ENCODE results near the gene TIAM1.
A peak's percentile ranks its signal among the peaks of the same experiment; 100 is the strongest.

TIAM1 gene

DNA sequence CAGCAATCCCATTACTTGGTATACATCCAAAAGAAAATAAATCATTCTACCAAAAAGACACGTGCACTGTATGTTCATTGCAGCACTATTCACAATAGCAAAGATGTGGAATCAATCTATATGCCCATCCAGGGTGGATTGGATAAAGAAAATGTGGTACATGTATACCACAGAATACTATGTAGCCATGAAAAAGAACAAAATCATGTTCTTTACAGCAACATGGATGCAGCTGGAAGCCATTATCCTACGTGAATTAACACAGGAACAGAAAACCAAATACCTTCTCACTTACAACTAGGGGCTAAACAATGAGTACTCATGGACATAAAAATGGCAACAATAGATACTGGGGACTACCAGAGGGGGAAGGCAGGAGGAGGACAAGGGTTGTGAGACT, 147.3 kb downstream of the TIAM1 start:
- DNase-seq, result no peak

- DNase-seq, result no peak
Measured at GRCh38 chr21:31195334-31196015, 148.6 kb downstream of the TIAM1 start.

GRCh38 chr21:31194510-31195293, 149.4 kb downstream of the TIAM1 start:
- no peak for DNase-seq

GRCh38 chr21:31193761-31194160, 150.3 kb downstream of the TIAM1 start:
- no peak for DNase-seq

GRCh38 chr21:31191553-31191952, 152.5 kb downstream of the TIAM1 start:
- DNase-seq, result no peak

DNA sequence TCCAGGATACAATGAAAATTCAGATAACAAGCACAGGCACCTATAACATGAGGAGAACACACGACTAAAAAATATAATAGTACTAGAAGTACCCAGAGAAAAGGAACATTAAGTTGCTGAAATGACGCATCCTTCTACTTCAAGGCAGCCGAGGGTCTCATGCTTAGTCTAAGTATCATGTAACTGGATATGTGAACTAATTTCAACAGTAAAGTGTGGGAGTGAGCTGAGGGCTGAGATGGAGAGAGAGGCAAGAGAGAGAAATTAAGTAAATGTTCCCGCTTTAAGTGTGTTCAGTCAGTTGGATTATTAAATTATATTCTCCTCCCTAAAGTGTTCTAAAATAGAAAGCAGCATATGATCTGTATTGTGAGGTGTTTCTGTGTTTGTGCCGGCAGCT, 153.5 kb downstream of the TIAM1 start:
- DNase-seq, result no peak

DNA sequence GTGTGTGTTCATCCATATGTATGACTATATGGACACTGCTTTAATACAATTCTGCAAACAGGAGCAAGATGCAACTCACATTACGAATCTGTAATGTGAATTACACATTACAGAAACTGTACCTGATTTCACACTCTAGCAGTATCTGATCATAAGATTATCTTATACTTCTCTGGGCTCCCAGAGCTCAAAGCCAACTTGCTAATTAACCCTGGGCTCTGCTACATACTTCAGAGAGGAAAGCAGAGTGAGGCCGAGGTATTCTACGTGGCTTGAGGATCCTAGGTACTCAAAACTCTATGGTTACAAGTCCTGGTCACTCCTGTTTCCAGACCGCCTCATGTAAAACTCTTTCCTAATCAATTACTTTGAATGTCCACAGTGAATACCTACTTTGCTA, 156.6 kb downstream of the TIAM1 start:
- no peak for DNase-seq

DNA sequence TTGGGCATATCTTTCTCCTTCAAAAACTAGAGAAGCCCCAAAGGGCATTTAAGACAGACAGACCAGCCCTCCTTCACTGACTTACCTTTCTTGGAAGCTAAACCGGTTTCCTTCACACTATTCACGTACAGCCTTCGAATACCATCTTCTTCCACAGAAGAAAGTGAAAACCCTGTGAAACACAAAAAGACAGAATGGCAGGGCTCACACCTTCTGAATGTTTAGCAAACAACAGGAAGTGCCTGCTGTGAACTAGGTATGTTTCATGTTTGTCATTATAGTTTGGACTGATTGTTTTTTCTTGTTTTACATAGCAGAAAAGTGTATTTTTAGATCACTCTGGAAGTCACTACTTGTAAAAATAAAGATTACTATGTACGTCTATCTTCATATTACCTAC, 157.1 kb downstream of the TIAM1 start:
- DNase-seq, result no peak

GRCh38 chr21:31185663-31186062, 158.4 kb downstream of the TIAM1 start:
- no peak for DNase-seq

GRCh38 chr21:31184876-31185275, 159.2 kb downstream of the TIAM1 start:
- no peak for DNase-seq

DNA sequence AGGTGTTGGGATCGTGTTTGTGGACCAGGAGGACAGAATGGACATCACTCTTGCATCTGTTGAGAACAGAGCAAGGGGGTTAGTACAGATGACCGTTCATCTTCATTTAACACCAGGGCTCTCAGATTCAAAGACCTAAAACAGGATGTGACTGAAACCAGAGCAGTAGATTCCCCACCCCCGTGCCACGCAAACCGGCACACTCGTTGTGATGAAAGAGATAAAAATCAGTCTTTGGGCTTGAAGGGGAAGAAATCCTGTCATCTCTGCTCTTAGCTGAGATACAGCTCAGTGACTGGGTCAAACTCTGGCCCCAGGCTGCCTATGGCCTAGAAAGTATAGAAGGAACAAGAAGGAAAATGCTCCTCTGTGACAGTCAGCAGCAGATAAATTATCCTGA, 159.6 kb downstream of the TIAM1 start:
- DNase-seq, result no peak

GRCh38 chr21:31182231-31183140, 161.6 kb downstream of the TIAM1 start:
- no peak for DNase-seq

DNA sequence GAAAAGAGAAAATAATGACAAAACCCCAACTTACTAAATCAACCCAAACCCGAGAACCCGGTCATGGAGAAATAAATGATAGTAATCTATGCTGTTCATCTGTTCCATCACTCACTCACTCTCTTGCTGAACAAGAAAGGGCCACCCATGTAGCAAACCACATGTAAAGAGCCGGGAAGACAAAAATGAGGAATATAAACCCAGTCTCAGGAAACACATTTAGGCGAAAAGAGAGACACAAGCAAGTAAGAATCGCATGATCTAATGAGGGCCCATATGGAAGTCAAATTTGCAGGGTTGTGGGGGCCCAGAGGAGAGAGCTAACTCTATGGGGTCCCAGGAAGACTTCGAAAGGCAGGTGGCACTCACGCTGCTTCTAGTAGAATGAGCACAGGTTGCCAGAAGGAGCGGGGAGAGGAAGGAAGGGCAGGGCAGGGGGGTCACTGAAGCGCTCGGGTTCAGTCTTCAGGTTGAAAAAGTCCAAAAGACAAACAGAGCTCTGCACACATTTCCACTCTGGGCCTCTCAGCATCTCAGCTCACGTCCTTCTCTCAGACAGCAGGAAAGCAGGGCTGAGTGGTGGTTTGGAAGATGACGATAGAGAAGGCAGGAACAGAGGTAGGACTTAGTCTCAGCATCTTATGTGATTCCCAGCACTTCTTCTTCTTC, 162.8 kb downstream of the TIAM1 start:
- DNase-seq, result no peak

- DNase-seq, result peak; percentile 41
Measured at GRCh38 chr21:31180256-31181081, 163.6 kb downstream of the TIAM1 start.

- no peak for DNase-seq
Measured at GRCh38 chr21:31176725-31177124, 167.3 kb downstream of the TIAM1 start.

- no peak for DNase-seq
Measured at GRCh38 chr21:31176080-31176551, 167.9 kb downstream of the TIAM1 start.

- no peak for DNase-seq
Measured at GRCh38 chr21:31173881-31174555, 170.0 kb downstream of the TIAM1 start.

DNA sequence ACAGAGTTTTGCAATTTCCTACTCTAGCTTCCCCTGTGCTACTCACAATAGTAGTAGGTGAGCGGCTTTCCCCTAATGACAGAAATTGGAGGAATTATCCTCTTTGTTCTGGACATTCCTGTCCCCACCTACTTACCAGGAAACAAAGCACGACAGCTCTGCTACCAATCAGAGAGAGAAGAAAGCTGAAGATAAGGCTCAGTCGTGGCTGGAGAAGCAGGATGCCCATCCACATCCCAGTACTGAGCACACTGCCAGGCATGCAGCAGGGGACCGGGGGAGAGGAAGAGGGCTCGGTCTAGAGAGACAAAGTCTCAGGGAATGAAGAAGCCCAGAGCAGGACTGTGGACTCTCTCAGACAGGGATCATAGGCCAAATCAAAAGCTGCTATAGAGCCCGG, 171.7 kb downstream of the TIAM1 start:
- DNase-seq, result no peak

- no peak for DNase-seq
Measured at GRCh38 chr21:31164713-31165694, 179.1 kb downstream of the TIAM1 start.

DNA sequence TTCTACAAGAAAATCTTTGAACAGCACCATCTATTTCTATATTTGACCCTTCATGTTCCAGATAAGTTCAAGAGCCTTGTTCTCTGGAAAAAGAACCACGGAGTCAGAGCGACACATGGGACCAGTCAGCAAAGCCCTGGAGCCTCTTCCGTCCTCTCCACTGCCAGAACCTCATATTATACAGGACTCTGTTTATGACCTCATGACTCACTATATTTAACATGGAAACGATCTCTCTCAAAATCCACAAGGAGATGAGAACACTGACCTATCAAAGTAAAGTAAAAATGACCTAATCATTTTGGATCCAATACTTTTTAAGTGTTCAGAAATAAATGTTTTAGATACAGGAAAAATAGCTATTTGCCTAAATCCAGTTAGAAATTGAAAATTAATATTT, 181.2 kb downstream of the TIAM1 start:
- DNase-seq, result no peak

Measured in NCI-H2171 treated with DMSO at 0.1 percent for 48 hours (cell line).